HepG2 (cell line): ENCODE measurements around the gene ELP5. TPM values are rescaled to one million over a fixed set of nuclear protein-coding genes. Genes with fewer than 3 reads are reported as not detected.

ENCODE experiments used
- ARNTL ChIP-seq: sonication (generic); formaldehyde crosslinking; IDR thresholded peaks from 2 replicates; pipeline ENCODE4 v1.4.0; 2020; ENCODE audit warnings: mild to moderate bottlenecking, missing genetic modification reagents
- BCL6 ChIP-seq: IDR thresholded peaks from 2 replicates; pipeline ENCODE4 v1.6.1; 2016; ENCODE audit warnings: missing genetic modification reagents, missing compliant biosample characterization
- BRCA1 ChIP-seq: sonication (generic); formaldehyde crosslinking; IDR thresholded peaks from 2 replicates; pipeline ENCODE4 v1.4.0; 2020; ENCODE audit warnings: missing genetic modification reagents
- MTF1 ChIP-seq: sonication (generic); formaldehyde crosslinking; IDR thresholded peaks from 2 replicates; pipeline ENCODE4 v1.5.0; 2020; ENCODE audit warnings: missing genetic modification reagents
- NKX3-1 ChIP-seq: sonication (generic); formaldehyde crosslinking; IDR thresholded peaks from 2 replicates; pipeline ENCODE4 v1.5.0; 2020; ENCODE audit warnings: missing genetic modification reagents
- NR2C2 ChIP-seq: sonication (generic); formaldehyde crosslinking; IDR thresholded peaks from 2 replicates; pipeline ENCODE4 v1.4.0; 2020; ENCODE audit warnings: missing genetic modification reagents, mild to moderate bottlenecking, moderate library complexity, borderline replicate concordance
- ONECUT2 ChIP-seq: sonication (generic); formaldehyde crosslinking; IDR thresholded peaks from 2 replicates; pipeline ENCODE4 v1.4.0; 2020; ENCODE audit warnings: missing genetic modification reagents
- RXRB ChIP-seq: IDR thresholded peaks from 2 replicates; pipeline ENCODE4 v1.6.1; 2016; ENCODE audit warnings: borderline replicate concordance, missing genetic modification reagents, missing compliant biosample characterization
- THAP9 ChIP-seq: sonication (generic); formaldehyde crosslinking; IDR thresholded peaks from 2 replicates; pipeline ENCODE4; 2020; ENCODE audit warnings: missing genetic modification reagents, mild to moderate bottlenecking, borderline replicate concordance
- ZBTB46 ChIP-seq: sonication (generic); formaldehyde crosslinking; IDR thresholded peaks from 2 replicates; pipeline ENCODE4 v1.4.0; 2020; ENCODE audit warnings: mild to moderate bottlenecking, missing genetic modification reagents, borderline replicate concordance
- ZMAT3 ChIP-seq: sonication (generic); formaldehyde crosslinking; conservative IDR thresholded peaks from 2 replicates; pipeline ENCODE4 v1.7.0; 2021; ENCODE audit warnings: missing genetic modification reagents
- ZNF180 ChIP-seq: sonication (generic); formaldehyde crosslinking; IDR thresholded peaks from 2 replicates; pipeline ENCODE4 v1.4.0; 2020; ENCODE audit warnings: low read depth, missing genetic modification reagents, borderline replicate concordance
- ZNF24 ChIP-seq: fragments of 450-650 bp; IDR thresholded peaks from 2 replicates; pipeline ENCODE4 v1.6.1; 2017; ENCODE audit warnings: antibody characterized with exemption, mild to moderate bottlenecking
- ZNF333 ChIP-seq: sonication (generic); formaldehyde crosslinking; IDR thresholded peaks from 2 replicates; pipeline ENCODE4 v1.4.0; 2020; ENCODE audit warnings: mild to moderate bottlenecking, missing genetic modification reagents, borderline replicate concordance
- ZNF468 ChIP-seq: sonication (generic); formaldehyde crosslinking; IDR thresholded peaks from 2 replicates; pipeline ENCODE4 v1.8.0; 2022; ENCODE audit warnings: mild to moderate bottlenecking, moderate library complexity, missing genetic modification reagents
- ZNF543 ChIP-seq: sonication (generic); formaldehyde crosslinking; IDR thresholded peaks from 2 replicates; pipeline ENCODE4 v1.4.0; 2020; ENCODE audit warnings: mild to moderate bottlenecking, missing genetic modification reagents
- ZNF557 ChIP-seq: sonication (generic); formaldehyde crosslinking; IDR thresholded peaks from 2 replicates; pipeline ENCODE4 v1.4.0; 2020; ENCODE audit warnings: missing genetic modification reagents
- ZNF678 ChIP-seq: sonication (generic); formaldehyde crosslinking; IDR thresholded peaks from 2 replicates; pipeline ENCODE4 v1.4.0; 2020; ENCODE audit warnings: mild to moderate bottlenecking, missing genetic modification reagents
- ZSCAN25 ChIP-seq: sonication (generic); formaldehyde crosslinking; IDR thresholded peaks from 2 replicates; pipeline ENCODE4 v1.8.0; 2022; ENCODE audit warnings: mild to moderate bottlenecking, missing genetic modification reagents
- polyA plus RNA-seq, 8 experiments: library from polyadenylated mRNA; depleted of rRNA in 3 of 8; stranded (reverse) in 7 of 8; unstranded in 1 of 8; fragments of >200 nt; fragmentation: Illumina TruSeq in 4 of 8; extraction: Trizol in 4 of 8; gene quantifications; 2 replicates each; pipeline versions ENCODE4 v1.2.1 to v1.2.3, GENCODE V29; 2011 to 2016; ENCODE audit warnings: low read depth in 4 of 8, missing spikeins in 1 of 8, mixed read lengths in 1 of 8; ENCODE audit not compliant: insufficient read depth in 1 of 8
- total RNA-seq, 5 experiments: library from RNA; depleted of rRNA; stranded (reverse); fragments of >200 nt; fragmentation: Illumina TruSeq; extraction: Trizol; gene quantifications; 2 replicates each; pipeline ENCODE4 v1.2.3, GENCODE V29; 2016; ENCODE audit warnings: low read depth in 1 of 5
- TF ChIP-seq, protein P1 (sequence below): sonication (generic); IDR thresholded peaks from 2 replicates; pipeline ENCODE4 v1.6.1; 2016; ENCODE audit warnings: low read depth, borderline replicate concordance
- TF ChIP-seq, protein P2 (sequence below): sonication (generic); formaldehyde crosslinking; IDR thresholded peaks from 2 replicates; pipeline ENCODE4 v1.5.0; 2020; ENCODE audit warnings: missing genetic modification reagents
- TF ChIP-seq, protein P3 (sequence below): sonication (generic); formaldehyde crosslinking; IDR thresholded peaks from 2 replicates; pipeline ENCODE4 v1.8.0; 2022; ENCODE audit warnings: mild to moderate bottlenecking, missing genetic modification reagents; ENCODE audit not compliant: insufficient replicate concordance

The ELP5 gene
- total and polyA plus RNA-seq, 2 of the 13 experiments (the other 11 are each of a cell fraction or from before 2014, with no cell fraction given), result 67.6 to 69.8 TPM

- TF ChIP-seq ZNF468 (CRISPR knock-in tag), result no peak
- TF ChIP-seq ONECUT2 (CRISPR knock-in tag), result no peak
- TF ChIP-seq BRCA1 (CRISPR knock-in tag), result no peak
- TF ChIP-seq, protein P1, sequence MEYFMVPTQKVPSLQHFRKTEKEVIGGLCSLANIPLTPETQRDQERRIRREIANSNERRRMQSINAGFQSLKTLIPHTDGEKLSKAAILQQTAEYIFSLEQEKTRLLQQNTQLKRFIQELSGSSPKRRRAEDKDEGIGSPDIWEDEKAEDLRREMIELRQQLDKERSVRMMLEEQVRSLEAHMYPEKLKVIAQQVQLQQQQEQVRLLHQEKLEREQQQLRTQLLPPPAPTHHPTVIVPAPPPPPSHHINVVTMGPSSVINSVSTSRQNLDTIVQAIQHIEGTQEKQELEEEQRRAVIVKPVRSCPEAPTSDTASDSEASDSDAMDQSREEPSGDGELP, result no peak
- no peak for TF ChIP-seq ZMAT3 (CRISPR knock-in tag)
- TF ChIP-seq THAP9 (CRISPR knock-in tag), result peak; percentile 40; the same call in 1 of the 2 replicates
- no peak; the same call in 1 of the 2 replicates for TF ChIP-seq ZNF557 (CRISPR knock-in tag)
- no peak for TF ChIP-seq NKX3-1
- no peak for TF ChIP-seq ZNF543 (CRISPR knock-in tag)
- TF ChIP-seq NR2C2 (CRISPR knock-in tag), result no peak; the same call in 1 of the 2 replicates
- TF ChIP-seq ZSCAN25 (CRISPR knock-in tag), result 0 out of 2 replicates have a peak, but pooled peaks have one; percentile 34
- no peak; the same call in 1 of the 2 replicates for TF ChIP-seq RXRB (CRISPR knock-in tag)
- TF ChIP-seq ZBTB46 (CRISPR knock-in tag), result no peak
- TF ChIP-seq, protein P2, sequence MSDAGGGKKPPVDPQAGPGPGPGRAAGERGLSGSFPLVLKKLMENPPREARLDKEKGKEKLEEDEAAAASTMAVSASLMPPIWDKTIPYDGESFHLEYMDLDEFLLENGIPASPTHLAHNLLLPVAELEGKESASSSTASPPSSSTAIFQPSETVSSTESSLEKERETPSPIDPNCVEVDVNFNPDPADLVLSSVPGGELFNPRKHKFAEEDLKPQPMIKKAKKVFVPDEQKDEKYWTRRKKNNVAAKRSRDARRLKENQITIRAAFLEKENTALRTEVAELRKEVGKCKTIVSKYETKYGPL (CRISPR knock-in tag), result no peak
- TF ChIP-seq BCL6 (CRISPR knock-in tag), result no peak
- TF ChIP-seq ZNF678 (CRISPR knock-in tag), result no peak
- TF ChIP-seq ARNTL (CRISPR knock-in tag), result no peak
- TF ChIP-seq ZNF180 (CRISPR knock-in tag), result no peak
- TF ChIP-seq ZNF333 (CRISPR knock-in tag), result no peak
- TF ChIP-seq, protein P3, sequence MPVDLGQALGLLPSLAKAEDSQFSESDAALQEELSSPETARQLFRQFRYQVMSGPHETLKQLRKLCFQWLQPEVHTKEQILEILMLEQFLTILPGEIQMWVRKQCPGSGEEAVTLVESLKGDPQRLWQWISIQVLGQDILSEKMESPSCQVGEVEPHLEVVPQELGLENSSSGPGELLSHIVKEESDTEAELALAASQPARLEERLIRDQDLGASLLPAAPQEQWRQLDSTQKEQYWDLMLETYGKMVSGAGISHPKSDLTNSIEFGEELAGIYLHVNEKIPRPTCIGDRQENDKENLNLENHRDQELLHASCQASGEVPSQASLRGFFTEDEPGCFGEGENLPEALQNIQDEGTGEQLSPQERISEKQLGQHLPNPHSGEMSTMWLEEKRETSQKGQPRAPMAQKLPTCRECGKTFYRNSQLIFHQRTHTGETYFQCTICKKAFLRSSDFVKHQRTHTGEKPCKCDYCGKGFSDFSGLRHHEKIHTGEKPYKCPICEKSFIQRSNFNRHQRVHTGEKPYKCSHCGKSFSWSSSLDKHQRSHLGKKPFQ (CRISPR knock-in tag), result peak; percentile 13
- TF ChIP-seq MTF1 (CRISPR knock-in tag), result no peak
- TF ChIP-seq ZNF24, result no peak
These were observed 10.0 kb upstream of the ELP5 start, which contains the start of gene GABARAP (continued) for GRCh38 chr17:7241783-7242716.
